NCI-H526 (cell line): ENCODE data around the gene ERBB4.

ENCODE experiments used
- DNase-seq, 2 experiments: peaks; one replicate each; lab custom pipeline; 2025; lab: John Stamatoyannopoulos, UW

ERBB4 gene

GRCh38 chr2:211413746-211414145, 1124.9 kb downstream of the ERBB4 start:
- no peak for DNase-seq

DNA sequence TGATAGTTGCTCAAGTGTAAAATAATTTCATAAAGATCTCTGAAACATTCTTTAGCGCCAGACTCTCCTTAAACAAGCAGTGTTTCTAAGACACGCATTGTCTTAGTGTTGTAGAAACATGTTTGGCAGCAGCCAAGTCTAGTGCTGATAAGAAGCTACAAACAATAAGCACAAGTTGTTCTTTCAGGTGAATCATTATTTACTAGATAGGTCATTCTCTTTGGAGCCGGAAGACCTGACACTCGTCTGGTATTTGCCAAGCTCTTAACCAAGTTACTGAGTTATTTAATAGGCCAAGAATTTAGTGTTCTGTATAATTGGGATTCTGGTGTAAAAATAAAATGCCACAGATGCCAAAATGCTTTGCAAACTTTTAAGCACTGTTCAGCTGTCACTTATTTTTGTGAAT, 1130.1 kb downstream of the ERBB4 start:
- no peak for DNase-seq

DNA sequence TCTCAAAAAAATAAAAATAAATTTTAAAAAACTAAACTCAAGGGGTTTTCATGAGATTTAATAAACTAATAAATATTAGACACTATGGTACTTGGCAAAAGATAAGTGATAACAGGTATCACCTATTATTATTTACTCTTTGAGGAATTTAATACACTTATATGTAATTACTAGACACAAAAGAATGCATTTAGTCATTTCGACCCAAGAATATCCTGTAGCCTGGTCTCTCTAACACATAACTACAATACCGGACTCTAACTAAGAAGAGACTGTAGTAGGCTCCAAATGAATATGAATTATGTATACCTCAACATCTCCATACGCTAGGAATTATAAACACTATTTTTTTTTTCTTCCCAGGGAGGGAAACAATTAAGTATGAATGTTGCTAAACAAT, 1131.5 kb downstream of the ERBB4 start:
- DNase-seq, result no peak

- no peak for DNase-seq
Measured at GRCh38 chr2:211405036-211405435, 1133.6 kb downstream of the ERBB4 start.

GRCh38 chr2:211404098-211404497, 1134.5 kb downstream of the ERBB4 start:
- DNase-seq, result no peak

DNA sequence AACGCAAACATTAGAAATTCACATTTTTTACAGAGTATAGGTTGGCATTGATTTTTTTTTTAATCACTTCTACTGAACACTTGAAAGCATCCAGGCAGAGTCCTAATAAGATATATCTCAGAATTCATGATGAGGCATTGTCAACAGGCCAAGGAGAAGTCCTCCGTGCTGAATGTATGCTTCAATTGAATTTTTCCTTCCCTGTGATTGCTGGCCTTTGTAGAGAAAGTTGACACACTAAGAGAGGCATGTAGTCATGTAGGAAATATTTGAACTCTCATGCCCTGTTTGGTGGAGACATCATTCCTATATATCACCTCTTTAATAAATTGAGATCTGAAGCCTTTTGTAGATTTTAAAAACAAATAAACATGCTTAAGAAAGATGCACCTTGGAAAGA, 1137.3 kb downstream of the ERBB4 start:
- no peak for DNase-seq

DNA sequence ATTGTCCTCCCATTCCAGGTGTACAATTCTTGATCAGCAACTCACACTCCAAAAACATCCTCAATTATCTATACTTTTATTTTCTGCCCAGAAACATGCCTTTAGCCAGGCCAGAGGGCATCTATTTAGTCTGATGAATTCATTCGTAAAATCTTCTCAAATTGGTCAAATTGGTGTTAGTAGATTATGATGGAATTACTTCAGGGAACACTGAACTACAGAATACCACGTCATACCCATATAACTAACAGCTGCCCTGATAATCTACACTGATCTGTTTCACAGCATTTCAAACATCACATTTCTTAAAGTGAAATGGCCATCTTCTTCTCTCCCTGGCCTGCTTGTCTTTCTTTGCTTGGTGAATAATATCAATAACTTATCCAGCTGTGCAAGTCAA, 1140.8 kb downstream of the ERBB4 start:
- no peak for DNase-seq

DNA sequence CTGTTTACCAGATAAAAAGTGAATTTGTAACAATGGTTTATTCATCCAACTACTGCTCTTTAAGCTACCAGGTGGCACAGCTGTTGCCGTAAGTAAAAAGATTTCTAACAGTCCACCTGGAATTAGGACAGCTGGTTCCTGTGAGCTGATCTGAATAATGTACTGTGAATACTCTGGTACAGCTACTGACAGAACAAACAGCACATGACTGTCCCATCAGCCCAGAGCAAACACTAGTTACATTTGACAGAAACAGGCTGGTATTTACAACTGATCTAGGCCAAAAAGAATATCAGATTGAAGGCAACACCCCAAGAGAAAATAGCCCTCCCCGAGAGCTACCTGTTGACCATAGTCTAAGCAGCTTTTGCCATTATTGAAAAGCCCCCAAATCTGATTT, 1141.8 kb downstream of the ERBB4 start:
- peak; percentile 91 to 97 for DNase-seq

DNA sequence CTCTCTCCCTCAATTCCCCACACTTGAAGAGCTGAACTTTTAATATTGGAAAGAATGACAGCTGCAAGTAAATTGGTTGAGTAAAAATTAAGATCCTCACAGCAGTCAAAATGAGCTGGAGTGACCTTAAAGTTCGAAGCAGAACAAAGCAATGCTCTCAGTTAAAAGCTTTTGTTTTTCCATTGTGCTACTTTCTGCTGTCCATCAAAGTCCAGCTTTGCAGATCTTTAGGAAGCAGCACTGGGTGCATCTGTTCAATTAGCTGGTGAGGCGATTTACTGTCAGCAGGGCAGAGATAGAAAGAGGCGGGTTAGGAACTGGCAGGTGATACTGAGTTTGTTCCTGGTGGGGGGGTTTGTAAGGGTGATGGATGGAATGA, 1147.4 kb downstream of the ERBB4 start:
- DNase-seq, result peak in 1 of 2 experiments; percentile 5

- DNase-seq, result peak in 1 of 2 experiments; percentile 5
Measured at GRCh38 chr2:211390536-211391188, 1147.9 kb downstream of the ERBB4 start.

DNA sequence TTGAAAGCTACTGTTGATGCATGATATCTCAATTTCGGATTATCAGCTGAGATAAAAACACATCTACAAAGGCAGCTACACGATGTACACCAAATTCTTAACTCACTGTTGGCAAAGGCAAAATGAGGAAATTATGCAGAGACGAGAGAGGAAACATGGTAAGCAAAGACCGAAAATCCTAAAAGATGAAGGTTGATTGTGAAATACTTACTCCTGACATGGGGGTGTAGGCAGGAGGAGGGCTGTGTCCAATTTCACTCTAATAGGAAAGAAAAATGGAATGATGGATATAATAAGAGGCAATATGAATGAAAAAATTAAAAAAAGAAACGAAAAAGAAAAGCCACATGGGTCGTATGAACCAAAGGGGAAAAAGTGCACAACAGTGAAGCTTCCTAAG, 1150.9 kb downstream of the ERBB4 start:
- no peak for DNase-seq

DNA sequence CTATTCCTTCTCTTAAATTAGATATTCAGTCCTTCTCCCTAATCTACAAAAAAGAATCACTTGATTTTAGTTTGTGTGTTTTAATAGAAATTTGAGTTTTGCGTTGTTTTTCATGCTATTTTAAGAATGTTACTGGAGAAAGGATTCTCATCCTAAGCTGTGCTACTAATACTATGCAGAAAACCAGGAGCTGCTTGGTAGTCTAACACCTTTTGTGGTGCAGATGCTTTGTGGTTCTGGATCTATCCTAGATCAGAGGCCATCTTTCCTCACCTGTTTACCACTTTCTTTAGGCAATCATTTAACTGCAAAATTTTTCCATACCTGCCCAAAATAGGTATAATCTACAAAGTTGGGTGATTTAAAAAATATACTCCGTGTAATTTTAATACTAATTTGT, 1158.6 kb downstream of the ERBB4 start:
- no peak for DNase-seq

- no peak for DNase-seq
Measured at GRCh38 chr2:211376410-211376809, 1162.2 kb downstream of the ERBB4 start.

DNA sequence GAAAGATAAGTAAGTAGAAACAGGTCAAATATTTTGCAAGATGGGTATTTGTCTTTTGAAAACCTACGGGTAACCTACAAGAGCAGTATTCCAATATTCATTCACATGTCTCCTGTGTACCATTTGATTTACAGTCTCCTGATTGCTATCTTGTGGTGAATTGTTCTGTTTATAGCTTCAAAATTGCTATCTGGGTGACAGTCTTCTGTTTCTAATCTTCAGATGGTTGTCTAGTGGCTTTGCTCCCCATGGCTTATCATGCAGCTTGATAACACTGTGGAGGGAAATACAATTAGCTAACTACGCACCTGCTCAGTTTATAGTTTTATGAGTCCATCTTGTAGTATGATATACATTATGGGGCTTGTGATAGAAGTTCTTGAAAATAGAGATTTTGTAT, 1165.4 kb downstream of the ERBB4 start:
- no peak for DNase-seq

- no peak for DNase-seq
Measured at GRCh38 chr2:211371465-211371864, 1167.1 kb downstream of the ERBB4 start.

- DNase-seq, result no peak
Measured at GRCh38 chr2:211368467-211368866, 1170.1 kb downstream of the ERBB4 start.

DNA sequence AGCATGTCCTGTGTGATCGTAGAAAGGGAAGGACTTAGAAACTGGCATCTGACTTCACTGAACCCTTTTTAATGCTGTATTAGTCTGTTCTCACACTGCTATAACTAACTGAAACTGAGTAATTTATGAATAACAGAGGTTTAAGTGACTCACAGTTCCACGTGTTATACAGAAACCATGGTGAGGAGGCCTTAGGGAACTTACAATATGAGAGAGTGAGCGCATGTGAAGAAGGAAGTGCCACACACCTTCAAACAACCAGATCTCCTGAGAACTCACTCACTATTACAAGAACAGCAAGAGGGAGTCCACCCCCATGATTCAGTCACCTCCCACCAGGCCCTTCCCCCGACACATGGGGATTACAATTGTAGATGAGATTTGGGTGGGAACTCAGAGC, 1170.9 kb downstream of the ERBB4 start:
- DNase-seq, result no peak

DNA sequence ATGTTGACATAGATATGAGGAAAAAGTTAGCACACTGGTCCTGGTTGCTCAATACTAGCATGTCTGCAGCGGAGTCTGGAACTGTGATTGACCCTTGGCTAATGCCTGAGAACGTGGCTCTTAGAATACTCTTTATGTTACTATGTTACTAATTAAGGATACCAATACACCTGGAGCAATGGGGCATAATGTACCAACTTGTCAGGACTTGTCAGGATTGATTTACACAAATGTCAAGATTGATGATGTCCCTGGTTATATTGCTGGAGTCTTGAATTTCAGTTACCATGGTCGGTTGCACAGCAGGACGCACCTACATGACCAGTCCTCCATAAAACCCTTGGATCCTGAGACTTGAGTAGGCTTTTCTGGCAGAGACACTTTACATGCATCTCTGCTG, 1171.3 kb downstream of the ERBB4 start:
- DNase-seq, result peak; percentile 15 to 40

- no peak for DNase-seq
Measured at GRCh38 chr2:211364911-211365310, 1173.7 kb downstream of the ERBB4 start.

GRCh38 chr2:211361383-211361782, 1177.2 kb downstream of the ERBB4 start:
- DNase-seq, result no peak

GRCh38 chr2:211359347-211359746, 1179.3 kb downstream of the ERBB4 start:
- DNase-seq, result no peak

- DNase-seq, result no peak
Measured at GRCh38 chr2:211358504-211358903, 1180.1 kb downstream of the ERBB4 start.

DNA sequence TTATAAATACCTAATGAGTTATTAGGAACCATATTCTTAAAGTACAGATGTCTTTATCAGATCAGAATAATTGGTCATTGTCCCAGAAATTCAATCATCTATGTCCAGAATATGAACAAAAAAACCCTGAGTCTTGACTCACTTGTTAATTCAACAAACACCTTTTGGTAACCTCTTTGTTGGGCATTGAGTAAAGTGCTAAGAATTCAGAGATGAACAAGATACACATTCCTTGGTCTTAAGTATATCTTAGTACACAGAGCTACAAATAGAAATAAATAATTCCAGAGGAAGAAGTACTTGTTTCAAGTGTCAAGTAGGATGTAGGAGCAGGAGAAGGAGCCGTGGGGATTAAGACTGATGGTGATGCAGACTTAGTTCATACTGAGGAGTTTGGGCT, 1184.1 kb downstream of the ERBB4 start:
- DNase-seq, result no peak

DNA sequence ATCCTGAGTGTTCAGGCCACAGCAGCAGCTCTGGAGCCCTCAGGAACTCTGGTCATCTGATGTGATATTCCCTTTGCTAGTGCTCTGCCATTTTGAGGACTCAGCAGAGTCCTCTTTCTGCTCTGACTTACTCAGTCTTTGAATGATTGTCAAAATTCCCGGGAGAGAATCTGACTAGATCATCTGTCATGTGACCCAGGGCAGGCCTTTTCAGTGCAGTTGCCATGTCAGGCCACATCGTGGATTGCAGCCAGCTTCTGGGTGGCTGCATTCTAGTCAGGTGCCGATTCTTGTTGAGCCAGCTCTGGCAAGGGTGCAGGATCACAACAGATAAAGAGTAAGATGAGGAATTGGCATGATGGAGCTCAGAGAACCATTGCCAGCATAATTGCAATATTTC, 1186.6 kb downstream of the ERBB4 start:
- no peak for DNase-seq

- DNase-seq, result no peak
Measured at GRCh38 chr2:211349031-211349430, 1189.6 kb downstream of the ERBB4 start.
